ENCODE measurements around the gene ZNF445.

The ZNF445 gene

DNA sequence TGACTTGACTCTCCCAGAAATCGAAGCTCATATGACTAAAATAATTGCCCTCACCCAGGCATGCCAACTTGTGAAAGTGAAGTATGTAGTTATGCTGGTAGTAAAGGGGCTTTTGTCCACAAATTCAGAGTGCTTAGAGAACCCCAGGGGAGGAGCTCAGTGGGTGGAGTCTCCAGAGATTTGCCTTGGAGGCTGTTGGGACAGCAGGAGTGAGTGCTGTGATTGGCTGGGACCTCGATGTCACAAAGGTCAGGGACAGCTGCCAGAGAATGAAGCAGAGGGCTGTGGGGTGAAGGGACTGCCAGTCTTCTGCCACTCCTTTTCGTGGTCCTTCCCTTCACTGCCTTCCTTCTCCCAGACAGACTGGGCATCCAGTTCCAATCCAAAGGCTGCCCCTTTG lies 49.8 kb downstream of the ZNF445 start:
- no peaks in the 10 kb centered on the region for H3K79me2 ChIP-seq (ENCODE audit: control insufficient read depth, low read length)
- no peak overlapping the region for H3K27ac ChIP-seq (ENCODE audit: low read depth, low read length)
- H4K20me1 ChIP-seq (ENCODE audit: control insufficient read depth, insufficient read depth, low read depth, low read length) = no peaks in the 10 kb centered on the region

DNA sequence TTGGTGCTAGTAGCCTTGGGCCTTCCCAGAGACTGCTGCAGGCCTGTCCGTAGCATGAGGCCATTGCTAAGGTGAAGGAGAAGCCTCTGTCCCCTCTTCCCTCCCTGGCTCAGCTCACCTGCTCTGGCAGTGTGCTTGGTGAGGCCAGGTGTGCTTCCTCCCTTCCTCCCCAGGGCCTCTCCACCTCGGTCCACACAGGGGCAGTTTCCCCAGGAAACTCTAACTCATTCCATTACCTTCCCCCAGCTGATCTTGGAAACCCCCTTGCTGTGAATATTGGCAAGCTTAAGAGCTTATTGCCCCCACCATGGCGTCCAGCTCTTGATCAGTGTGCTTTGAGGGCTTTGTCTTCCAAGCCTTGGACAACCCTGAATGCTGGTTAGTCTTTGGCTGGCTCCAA lies 52.7 kb downstream of the ZNF445 start:
- no peaks in the 10 kb centered on the region for H3F3A ChIP-seq (ENCODE audit: control insufficient read depth, insufficient read depth)
- no peaks in the 10 kb centered on the region for H4K20me1 ChIP-seq (ENCODE audit: control insufficient read depth, insufficient read depth, low read depth, low read length)
- no peaks in the 10 kb centered on the region for H3K36me3 ChIP-seq (ENCODE audit: control insufficient read depth, low read length)
- no peaks in the 10 kb centered on the region; the same call in 1 of the 2 replicates for H3K27me3 ChIP-seq (ENCODE audit: control insufficient read depth, low read length)
- H3K4me1 ChIP-seq (ENCODE audit: control insufficient read depth, low read length) = no peaks in the 10 kb centered on the region
- H3K27ac ChIP-seq (ENCODE audit: low read depth, low read length) = no peak overlapping the region
- no peaks in the 10 kb centered on the region for H3K9me3 ChIP-seq (ENCODE audit: control insufficient read depth, insufficient read depth, low read length)
- H3K4me2 ChIP-seq (ENCODE audit: low read length) = no peak overlapping the region
- no peaks in the 10 kb centered on the region for H3K9me2 ChIP-seq (replicated peaks; ENCODE audit: control insufficient read depth, low read length)
- H3K4me3 ChIP-seq (ENCODE audit: low read length) = no peak overlapping the region
- TF ChIP-seq, protein P1, sequence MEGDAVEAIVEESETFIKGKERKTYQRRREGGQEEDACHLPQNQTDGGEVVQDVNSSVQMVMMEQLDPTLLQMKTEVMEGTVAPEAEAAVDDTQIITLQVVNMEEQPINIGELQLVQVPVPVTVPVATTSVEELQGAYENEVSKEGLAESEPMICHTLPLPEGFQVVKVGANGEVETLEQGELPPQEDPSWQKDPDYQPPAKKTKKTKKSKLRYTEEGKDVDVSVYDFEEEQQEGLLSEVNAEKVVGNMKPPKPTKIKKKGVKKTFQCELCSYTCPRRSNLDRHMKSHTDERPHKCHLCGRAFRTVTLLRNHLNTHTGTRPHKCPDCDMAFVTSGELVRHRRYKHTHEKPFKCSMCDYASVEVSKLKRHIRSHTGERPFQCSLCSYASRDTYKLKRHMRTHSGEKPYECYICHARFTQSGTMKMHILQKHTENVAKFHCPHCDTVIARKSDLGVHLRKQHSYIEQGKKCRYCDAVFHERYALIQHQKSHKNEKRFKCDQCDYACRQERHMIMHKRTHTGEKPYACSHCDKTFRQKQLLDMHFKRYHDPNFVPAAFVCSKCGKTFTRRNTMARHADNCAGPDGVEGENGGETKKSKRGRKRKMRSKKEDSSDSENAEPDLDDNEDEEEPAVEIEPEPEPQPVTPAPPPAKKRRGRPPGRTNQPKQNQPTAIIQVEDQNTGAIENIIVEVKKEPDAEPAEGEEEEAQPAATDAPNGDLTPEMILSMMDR (IDR thresholded peaks at IDR 0.05; ENCODE audit: low read depth, low read length, poor library complexity, severe bottlenecking) = no peak
- no peak for TF ChIP-seq EZH2phosphoT487 (IDR thresholded peaks at IDR 0.05; ENCODE audit: borderline replicate concordance, low read length)
- H3K79me2 ChIP-seq (ENCODE audit: control insufficient read depth, low read length) = no peaks in the 10 kb centered on the region

More for the DNA sequence above, 49.8 kb downstream of the ZNF445 start:
- no peak overlapping the region for H3K4me3 ChIP-seq (ENCODE audit: low read length)
- TF ChIP-seq, protein P1 (IDR thresholded peaks at IDR 0.05; ENCODE audit: low read depth, low read length, poor library complexity, severe bottlenecking) = no peak
- no peak for TF ChIP-seq EZH2phosphoT487 (IDR thresholded peaks at IDR 0.05; ENCODE audit: borderline replicate concordance, low read length)
- H3K9me2 ChIP-seq (replicated peaks; ENCODE audit: control insufficient read depth, low read length) = no peaks in the 10 kb centered on the region
- no peaks in the 10 kb centered on the region for H3K9me3 ChIP-seq (ENCODE audit: control insufficient read depth, insufficient read depth, low read length)
- H3F3A ChIP-seq (ENCODE audit: control insufficient read depth, insufficient read depth) = no peaks in the 10 kb centered on the region
- H3K27me3 ChIP-seq (ENCODE audit: control insufficient read depth, low read length) = no peaks in the 10 kb centered on the region; the same call in 1 of the 2 replicates
- H3K36me3 ChIP-seq (ENCODE audit: control insufficient read depth, low read length) = no peaks in the 10 kb centered on the region
- H3K4me2 ChIP-seq (ENCODE audit: low read length) = no peak overlapping the region
- H3K4me1 ChIP-seq (ENCODE audit: control insufficient read depth, low read length) = no peaks in the 10 kb centered on the region

DNA sequence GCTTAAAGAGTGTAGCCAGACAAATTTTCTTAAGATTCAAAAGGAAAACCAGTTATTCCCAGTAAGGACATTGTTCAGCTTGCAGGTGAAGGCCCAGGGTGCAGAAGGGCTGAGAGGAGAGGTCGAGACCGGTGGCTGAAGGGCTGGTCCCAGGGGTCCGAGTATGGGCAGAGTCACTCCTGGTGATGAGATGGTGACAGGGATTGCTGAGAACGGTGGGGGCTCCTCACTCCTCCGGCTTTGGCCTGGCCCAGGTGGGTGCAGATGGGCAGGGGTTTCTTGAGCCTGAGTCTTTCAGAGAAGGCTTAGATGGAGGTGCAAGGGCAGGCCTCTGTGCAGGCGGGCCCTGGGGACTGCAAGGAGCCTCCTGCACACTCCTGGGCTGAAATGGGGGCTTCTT lies 56.2 kb downstream of the ZNF445 start:
- Histone ChIP-seq H3K4me2 (ENCODE audit: low read length) (no peak overlapping the region), H3K36me3 (ENCODE audit: control insufficient read depth, low read length) (no peaks in the 10 kb centered on the region), H3K9me2 (replicated peaks; ENCODE audit: control insufficient read depth, low read length) (no peaks in the 10 kb centered on the region), H3F3A (ENCODE audit: control insufficient read depth, insufficient read depth) (no peaks in the 10 kb centered on the region), H3K79me2 (ENCODE audit: control insufficient read depth, low read length) (no peaks in the 10 kb centered on the region), H3K4me3 (ENCODE audit: low read length) (no peak overlapping the region), H3K27me3 (ENCODE audit: control insufficient read depth, low read length) (no peaks in the 10 kb centered on the region), H4K20me1 (ENCODE audit: control insufficient read depth, insufficient read depth, low read depth, low read length) (no peaks in the 10 kb centered on the region), H3K4me1 (ENCODE audit: control insufficient read depth, low read length) (no peaks in the 10 kb centered on the region), H3K27ac (ENCODE audit: low read depth, low read length) (no peak overlapping the region), H3K9me3 (ENCODE audit: control insufficient read depth, insufficient read depth, low read length) (no peaks in the 10 kb centered on the region)
- TF ChIP-seq EZH2phosphoT487 (IDR thresholded peaks at IDR 0.05; ENCODE audit: borderline replicate concordance, low read length) = no peak
- TF ChIP-seq, protein P1 (IDR thresholded peaks at IDR 0.05; ENCODE audit: low read depth, low read length, poor library complexity, severe bottlenecking) = no peak

Measured in DOHH2 (cell line).